SK-N-DZ (cell line): ENCODE measurements around the gene TOP1.

Source experiments
- DNase-seq: peaks from one replicate; pipeline ENCODE4 v3.0.0-alpha.2; 2015; ENCODE audit warnings: low spot score

The TOP1 gene

GRCh38 chr20:41035207-41035606 lies 6.6 kb downstream of the TOP1 start:
- DNase-seq, result no peak

GRCh38 chr20:41037179-41037578 lies 8.6 kb downstream of the TOP1 start:
- no peak for DNase-seq

- no peak for DNase-seq
Observed at GRCh38 chr20:41038149-41038877, 9.7 kb downstream of the TOP1 start.

GRCh38 chr20:41038878-41039404 lies 10.3 kb downstream of the TOP1 start:
- DNase-seq, result no peak

- DNase-seq, result no peak
Observed at GRCh38 chr20:41040855-41041254, 12.2 kb downstream of the TOP1 start.

- DNase-seq, result no peak
Observed at GRCh38 chr20:41041693-41042092, 13.1 kb downstream of the TOP1 start.

GRCh38 chr20:41044409-41045062 lies 15.9 kb downstream of the TOP1 start:
- DNase-seq, result no peak

GRCh38 chr20:41045671-41046070 lies 17.0 kb downstream of the TOP1 start:
- DNase-seq, result no peak

GRCh38 chr20:41046716-41047115 lies 18.1 kb downstream of the TOP1 start:
- no peak for DNase-seq

- DNase-seq, result no peak
Observed at GRCh38 chr20:41047279-41047974, 18.8 kb downstream of the TOP1 start.

GRCh38 chr20:41047975-41048305 lies 19.3 kb downstream of the TOP1 start:
- DNase-seq, result no peak

- DNase-seq, result no peak
Observed at GRCh38 chr20:41048461-41049301, 20.1 kb downstream of the TOP1 start.

- no peak for DNase-seq
Observed at GRCh38 chr20:41049451-41049850, 20.8 kb downstream of the TOP1 start.

GRCh38 chr20:41050361-41051008 lies 21.9 kb downstream of the TOP1 start:
- DNase-seq, result no peak

GRCh38 chr20:41051009-41051825 lies 22.6 kb downstream of the TOP1 start:
- no peak for DNase-seq

GRCh38 chr20:41052742-41053419 lies 24.3 kb downstream of the TOP1 start:
- no peak for DNase-seq

- no peak for DNase-seq
Observed at GRCh38 chr20:41054070-41054846, 25.6 kb downstream of the TOP1 start.

- DNase-seq, result peak; percentile 51
Observed at GRCh38 chr20:41054847-41055230, 26.2 kb downstream of the TOP1 start.

- DNase-seq, result no peak
Observed at GRCh38 chr20:41055679-41056078, 27.1 kb downstream of the TOP1 start.
